HEK293 (cell line): ENCODE results near the gene RXFP4.

Source experiments
- CTCF ChIP-seq: fragments of 450-650 bp; formaldehyde crosslinking; IDR thresholded peaks from 2 replicates; pipeline ENCODE4 v1.5.1; 2016; ENCODE audit warnings: missing biosample characterization, missing genetic modification characterization
- ZNF335 ChIP-seq: fragments of 450-650 bp; formaldehyde crosslinking; conservative IDR thresholded peaks from 2 replicates; pipeline ENCODE4 v1.5.1; 2016; ENCODE audit warnings: missing biosample characterization, missing genetic modification characterization
- ZNF391 ChIP-seq: fragments of 450-650 bp; formaldehyde crosslinking; IDR thresholded peaks from 2 replicates; pipeline ENCODE4 v1.5.1; 2016; ENCODE audit warnings: low read depth, missing biosample characterization, missing genetic modification characterization, borderline replicate concordance
- ZNF423 ChIP-seq: fragments of 450-650 bp; formaldehyde crosslinking; IDR thresholded peaks from 2 replicates; pipeline ENCODE4 v1.5.1; 2016; ENCODE audit warnings: missing biosample characterization, missing genetic modification characterization
- ZNF544 ChIP-seq: fragments of 450-650 bp; formaldehyde crosslinking; IDR thresholded peaks from 2 replicates; pipeline ENCODE4 v1.5.0; 2017; ENCODE audit warnings: missing biosample characterization, missing genetic modification characterization
- ZNF747 ChIP-seq: fragments of 450-650 bp; formaldehyde crosslinking; IDR thresholded peaks from 2 replicates; pipeline ENCODE4 v1.5.1; 2016; ENCODE audit warnings: missing biosample characterization, missing genetic modification characterization

GRCh38 chr1:155973723-155974122, 32.3 kb downstream of the RXFP4 start:
- TF ChIP-seq ZNF423 (no peak), ZNF747 (tag by site-specific recombination) (no peak), CTCF (tag by site-specific recombination) (no peak), ZNF391 (tag by site-specific recombination) (no peak), ZNF335 (no peak), ZNF544 (tag by site-specific recombination) (no peak)
